ENCODE results near the gene PIH1D1. TPM values are rescaled to one million over a fixed set of nuclear protein-coding genes. Genes with fewer than 3 reads are reported as not detected.

Gene PIH1D1
- total RNA-seq, 8 experiments from 2014 or later, result 53.1 to 94.9 (median 76.4) TPM

- peak overlapping the region in 1 of 2 donors; percentile 65 for H3K27ac ChIP-seq
- H3K4me1 ChIP-seq (replicated peaks in 1 of 2), result peaks cover 10 to 12% of the 10 kb centered on the region in 2 donors
- 0 to 4% (median 0%) methylated on average over 1 to 14 of the region's 47 CpGs; no CpG with 5 or more reads in 2 of the 10 experiments for WGBS, 10 experiments
- in situ Hi-C loops (cut with MboI; ENCODE audit: low pct_unique_long_range_greater_than_20kb in 2 of 9, low sequenced_read_pairs in 9 of 9, unreplicated experiment in 9 of 9), result loop anchor here in 2 of 9 experiments (10.0 kb wide), 1 partner anchor 49 kb away; no protein-coding TSS in a partner anchor
- ATAC-seq (replicated peaks in 6 of 8), result peak; percentile 80 to 91 (median 86)
- H3K4me3 ChIP-seq, result peak overlapping the region; percentile 32 to 40 (median 34)
Observed at GRCh38 chr19:49443366-49444099, 8.1 kb downstream of the PIH1D1 start.

- ATAC-seq (replicated peaks in 6 of 8), result peak; percentile 54 to 77 (median 72)
- Histone ChIP-seq H3K27ac (peak overlapping the region in 1 of 2 donors; percentile 65), H3K4me1 (replicated peaks in 1 of 2) (peaks cover 10 to 12% of the 10 kb centered on the region in 2 donors), H3K4me3 (peak overlapping the region; percentile 32 to 40 (median 34))
- 0% methylated on average over 2 of the region's 43 CpGs; no CpG with 5 or more reads in 9 of the 10 experiments for WGBS, 10 experiments
- in situ Hi-C loops (cut with MboI; ENCODE audit: low pct_unique_long_range_greater_than_20kb in 2 of 9, low sequenced_read_pairs in 9 of 9, unreplicated experiment in 9 of 9), result loop anchor here in 2 of 9 experiments (10.0 kb wide), 1 partner anchor 48 kb away; no protein-coding TSS in a partner anchor
Observed at GRCh38 chr19:49442771-49443365, 8.7 kb downstream of the PIH1D1 start.

GRCh38 chr19:49442354-49442753, 9.3 kb downstream of the PIH1D1 start:
- no peak for ATAC-seq (replicated peaks in 6 of 8)
- Histone ChIP-seq H3K27ac (no peak overlapping the region), H3K4me1 (replicated peaks in 1 of 2) (peaks cover 11 to 12% of the 10 kb centered on the region in 2 donors), H3K4me3 (peak overlapping the region in 4 of 5 donors; percentile 33 to 40 (median 36))
- in situ Hi-C loops (cut with MboI; ENCODE audit: low pct_unique_long_range_greater_than_20kb in 2 of 9, low sequenced_read_pairs in 9 of 9, unreplicated experiment in 9 of 9), result loop anchor here in 2 of 9 experiments (10.0 kb wide), 1 partner anchor 48 kb away; no protein-coding TSS in a partner anchor
- WGBS, 10 experiments, result 0% methylated on average over 1 of the region's 11 CpGs; no CpG with 5 or more reads in 9 of the 10 experiments

- in situ Hi-C loops (cut with MboI; ENCODE audit: low pct_unique_long_range_greater_than_20kb in 2 of 9, low sequenced_read_pairs in 9 of 9, unreplicated experiment in 9 of 9), result loop anchor here in 2 of 9 experiments (10.0 kb wide), 1 partner anchor 47 kb away; no protein-coding TSS in a partner anchor
- Histone ChIP-seq H3K4me1 (replicated peaks in 1 of 2) (peaks cover 15 to 16% of the 10 kb centered on the region in 2 donors), H3K27ac (no peak overlapping the region), H3K4me3 (peak overlapping the region in 2 of 5 donors; percentile 33 to 38)
- no peak for ATAC-seq (replicated peaks in 6 of 8)
- 0 to 80% (median 7%) methylated on average over 1 to 7 of the region's 14 CpGs; no CpG with 5 or more reads in 4 of the 10 experiments for WGBS, 10 experiments
Observed at GRCh38 chr19:49441960-49442350, 9.7 kb downstream of the PIH1D1 start.

- Histone ChIP-seq H3K4me3 (peak within 1 kb of the TSS; percentile 21 to 40 (median 34)), H3K4me1 (replicated peaks in 1 of 2) (peaks cover 20 to 22% of the 10 kb centered on the region in 2 donors), H3K27ac (no peak within 1 kb of the TSS)
- ATAC-seq (replicated peaks in 6 of 8), result peak in 2 of 8 experiments; percentile 3 to 4
- 0% methylated on average over 1 of the region's 56 CpGs; no CpG with 5 or more reads in 8 of the 10 experiments for WGBS, 10 experiments
- in situ Hi-C loops (cut with MboI; ENCODE audit: low pct_unique_long_range_greater_than_20kb in 2 of 9, low sequenced_read_pairs in 9 of 9, unreplicated experiment in 9 of 9), result loop anchor here in 2 of 9 experiments (10.0 kb wide), 1 partner anchor 47 kb away; no protein-coding TSS in a partner anchor
Observed at GRCh38 chr19:49441210-49441959, 10.2 kb downstream of the PIH1D1 start, which contains the start of gene SLC17A7. TSS of gene SLC17A7 (minus strand) at chr19:49441527. CDS start at chr19:49441379, 148 bp downstream.

- peaks cover 20 to 26% of the 10 kb centered on the region in 2 donors for H3K4me1 ChIP-seq (replicated peaks in 1 of 2)
- no peak for ATAC-seq (replicated peaks in 6 of 8)
- peak overlapping the region in 3 of 5 donors; percentile 20 to 34 (median 25) for H3K4me3 ChIP-seq
- in situ Hi-C loops (cut with MboI; ENCODE audit: low pct_unique_long_range_greater_than_20kb in 2 of 9, low sequenced_read_pairs in 9 of 9, unreplicated experiment in 9 of 9), result loop anchor here in 2 of 9 experiments (10.0 kb wide), 1 partner anchor 46 kb away; no protein-coding TSS in a partner anchor
- H3K27ac ChIP-seq, result no peak overlapping the region
- WGBS, 10 experiments, result 0 to 56% (median 25%) methylated on average over 2 to 15 of the region's 19 CpGs; no CpG with 5 or more reads in 1 of the 10 experiments
Observed at GRCh38 chr19:49440439-49441209, 11.0 kb downstream of the PIH1D1 start.

GRCh38 chr19:49439836-49440235, 11.8 kb downstream of the PIH1D1 start:
- Histone ChIP-seq H3K27ac (no peak overlapping the region), H3K4me1 (replicated peaks in 1 of 2) (peaks cover 20 to 26% of the 10 kb centered on the region in 2 donors), H3K4me3 (no peak overlapping the region)
- no peak for ATAC-seq (replicated peaks in 6 of 8)
- WGBS, 10 experiments, result 40 to 60% methylated on average over 1 to 2 of the region's 6 CpGs; no CpG with 5 or more reads in 8 of the 10 experiments
- in situ Hi-C loops (cut with MboI; ENCODE audit: low pct_unique_long_range_greater_than_20kb in 2 of 9, low sequenced_read_pairs in 9 of 9, unreplicated experiment in 9 of 9), result loop anchor here in 2 of 9 experiments (10.0 kb wide), 1 partner anchor 45 kb away; no protein-coding TSS in a partner anchor

- 0% methylated on average over 1 of the region's 6 CpGs; no CpG with 5 or more reads in 7 of the 10 experiments for WGBS, 10 experiments
- Histone ChIP-seq H3K4me3 (no peak overlapping the region), H3K4me1 (replicated peaks in 1 of 2) (peaks cover 20 to 26% of the 10 kb centered on the region in 2 donors), H3K27ac (no peak overlapping the region)
- no peak for ATAC-seq (replicated peaks in 6 of 8)
- in situ Hi-C loops (cut with MboI; ENCODE audit: low pct_unique_long_range_greater_than_20kb in 2 of 9, low sequenced_read_pairs in 9 of 9, unreplicated experiment in 9 of 9), result no loop called here
Observed at GRCh38 chr19:49438261-49438660, 13.4 kb downstream of the PIH1D1 start.

- 0 to 20% (median 5%) methylated on average over 1 to 2 of the region's 8 CpGs; no CpG with 5 or more reads in 6 of the 10 experiments for WGBS, 10 experiments
- peak in 1 of 8 experiments; percentile 13 for ATAC-seq (replicated peaks in 6 of 8)
- in situ Hi-C loops (cut with MboI; ENCODE audit: low pct_unique_long_range_greater_than_20kb in 2 of 9, low sequenced_read_pairs in 9 of 9, unreplicated experiment in 9 of 9), result no loop called here
- Histone ChIP-seq H3K4me3 (no peak overlapping the region), H3K4me1 (replicated peaks in 1 of 2) (peaks cover 17 to 26% of the 10 kb centered on the region in 2 donors), H3K27ac (no peak overlapping the region)
Observed at GRCh38 chr19:49437231-49437630, 14.4 kb downstream of the PIH1D1 start.

- ATAC-seq (replicated peaks in 6 of 8), result peak in 6 of 8 experiments; percentile 21 to 74 (median 60)
- 0 to 27% (median 11%) methylated on average over 4 to 11 of the region's 42 CpGs; no CpG with 5 or more reads in 7 of the 10 experiments for WGBS, 10 experiments
- Histone ChIP-seq H3K27ac (no peak overlapping the region), H3K4me3 (peak overlapping the region in 3 of 5 donors; percentile 7 to 9 (median 8)), H3K4me1 (replicated peaks in 1 of 2) (peaks cover 13 to 23% of the 10 kb centered on the region in 2 donors)
- in situ Hi-C loops (cut with MboI; ENCODE audit: low pct_unique_long_range_greater_than_20kb in 2 of 9, low sequenced_read_pairs in 9 of 9, unreplicated experiment in 9 of 9), result no loop called here
Observed at GRCh38 chr19:49436381-49437017, 15.1 kb downstream of the PIH1D1 start.

- ATAC-seq (replicated peaks in 6 of 8), result no peak
- WGBS, 10 experiments, result 58 to 100% (median 83%) methylated on average over 1 to 5 of the region's 10 CpGs; no CpG with 5 or more reads in 4 of the 10 experiments
- no peak overlapping the region for H3K27ac ChIP-seq
- in situ Hi-C loops (cut with MboI; ENCODE audit: low pct_unique_long_range_greater_than_20kb in 2 of 9, low sequenced_read_pairs in 9 of 9, unreplicated experiment in 9 of 9), result no loop called here
- H3K4me1 ChIP-seq (replicated peaks in 1 of 2), result peaks cover 10 to 17% of the 10 kb centered on the region in 2 donors
- no peak overlapping the region for H3K4me3 ChIP-seq
Observed at GRCh38 chr19:49435670-49436069, 15.9 kb downstream of the PIH1D1 start.

Data from motor neuron (in vitro differentiated cells).